NB4 (cell line): ENCODE measurements around the gene OR51S1.

ENCODE experiments used
- CTCF ChIP-seq: IDR thresholded peaks from one replicate; pipeline ENCODE4 v1.5.1; 2012; ENCODE audit warnings: low read depth, low read length
- MAX ChIP-seq: IDR thresholded peaks from 2 replicates; pipeline ENCODE4 v1.6.1; 2011; ENCODE audit warnings: low read depth, low read length
- MYC ChIP-seq: IDR thresholded peaks from 2 replicates; pipeline ENCODE4 v1.6.1; 2011; ENCODE audit warnings: low read depth, low read length
- POLR2A ChIP-seq: IDR thresholded peaks from 2 replicates; pipeline ENCODE4 v1.6.1; 2011; ENCODE audit warnings: mild to moderate bottlenecking; ENCODE audit not compliant: insufficient read length; ENCODE audit errors: extremely low read depth

- TF ChIP-seq CTCF (no peak), POLR2A (no peak), MAX (no peak), MYC (no peak)
Measured at GRCh38 chr11:4863876-4864275, 14.9 kb upstream of the OR51S1 start.
